ENCODE measurements around the gene NUP42.
A peak's percentile ranks its signal among the peaks of the same experiment; 100 is the strongest.
"Not testable (repeated sequence)": the region's sequence is repeated elsewhere in the genome, so short reads cannot be mapped to it uniquely, and the experiment has no call there.

NUP42 gene

GRCh38 chr7:23205909-23206767 is 24.3 kb downstream of the NUP42 start:
- peak; percentile 44 for DNase-seq

- peak; percentile 20 for DNase-seq
Observed at GRCh38 chr7:23207021-23207420, 25.2 kb downstream of the NUP42 start.

- no peak for DNase-seq
Observed at GRCh38 chr7:23207884-23208283, 26.0 kb downstream of the NUP42 start.

- no peak for DNase-seq
Observed at GRCh38 chr7:23208316-23208715, 26.5 kb downstream of the NUP42 start.

GRCh38 chr7:23210506-23210905 is 28.7 kb downstream of the NUP42 start:
- no peak for DNase-seq

- DNase-seq = no peak
Observed at GRCh38 chr7:23211589-23211988, 29.7 kb downstream of the NUP42 start.

GRCh38 chr7:23212395-23212794 is 30.5 kb downstream of the NUP42 start:
- no peak for DNase-seq

GRCh38 chr7:23212841-23213240 is 31.0 kb downstream of the NUP42 start:
- no peak for DNase-seq

GRCh38 chr7:23213755-23214154 is 31.9 kb downstream of the NUP42 start:
- no peak for DNase-seq

GRCh38 chr7:23214423-23214822 is 32.6 kb downstream of the NUP42 start:
- DNase-seq = no peak

GRCh38 chr7:23214938-23215337 is 33.1 kb downstream of the NUP42 start:
- no peak for DNase-seq

- DNase-seq = no peak
Observed at GRCh38 chr7:23216021-23216420, 34.2 kb downstream of the NUP42 start.

- DNase-seq = no peak
Observed at GRCh38 chr7:23218196-23218595, 36.3 kb downstream of the NUP42 start.

GRCh38 chr7:23220690-23221305 is 39.0 kb downstream of the NUP42 start:
- no peak for DNase-seq

- no peak for DNase-seq
Observed at GRCh38 chr7:23222439-23223030, 40.7 kb downstream of the NUP42 start.

GRCh38 chr7:23224364-23224763 is 42.5 kb downstream of the NUP42 start:
- not testable (repeated sequence) for DNase-seq

GRCh38 chr7:23226844-23227450 is 45.1 kb downstream of the NUP42 start:
- DNase-seq = no peak

GRCh38 chr7:23228412-23228811 is 46.6 kb downstream of the NUP42 start:
- no peak for DNase-seq

GRCh38 chr7:23230641-23231101 is 48.8 kb downstream of the NUP42 start:
- DNase-seq = no peak

GRCh38 chr7:23232966-23233365 is 51.1 kb downstream of the NUP42 start:
- no peak for DNase-seq

GRCh38 chr7:23234569-23235296 is 52.9 kb downstream of the NUP42 start:
- no peak for DNase-seq

- DNase-seq = no peak
Observed at GRCh38 chr7:23235813-23236221, 54.0 kb downstream of the NUP42 start.

GRCh38 chr7:23237000-23237399 is 55.2 kb downstream of the NUP42 start:
- DNase-seq = no peak
